ENCODE data around the gene SLC22A3. TPM values are rescaled to one million over a fixed set of nuclear protein-coding genes. Genes with fewer than 3 reads are reported as not detected.

Gene SLC22A3
- total and polyA plus RNA-seq, 8 donors: 2.0 to 29.3 (median 7.2) TPM

GRCh38 chr6:160362556-160362955 lies 14.4 kb downstream of the SLC22A3 start:
- intact Hi-C loops (cut with DNase I; ENCODE audit: low total_unique reads): no loop called here
- TF ChIP-seq POLR2A (IDR thresholded peaks at IDR 0.05): no peak
- no peak for TF ChIP-seq POLR2AphosphoS5 (IDR thresholded peaks at IDR 0.05)
- TF ChIP-seq EP300 (IDR thresholded peaks at IDR 0.05): no peak
- TF ChIP-seq, protein P1, sequence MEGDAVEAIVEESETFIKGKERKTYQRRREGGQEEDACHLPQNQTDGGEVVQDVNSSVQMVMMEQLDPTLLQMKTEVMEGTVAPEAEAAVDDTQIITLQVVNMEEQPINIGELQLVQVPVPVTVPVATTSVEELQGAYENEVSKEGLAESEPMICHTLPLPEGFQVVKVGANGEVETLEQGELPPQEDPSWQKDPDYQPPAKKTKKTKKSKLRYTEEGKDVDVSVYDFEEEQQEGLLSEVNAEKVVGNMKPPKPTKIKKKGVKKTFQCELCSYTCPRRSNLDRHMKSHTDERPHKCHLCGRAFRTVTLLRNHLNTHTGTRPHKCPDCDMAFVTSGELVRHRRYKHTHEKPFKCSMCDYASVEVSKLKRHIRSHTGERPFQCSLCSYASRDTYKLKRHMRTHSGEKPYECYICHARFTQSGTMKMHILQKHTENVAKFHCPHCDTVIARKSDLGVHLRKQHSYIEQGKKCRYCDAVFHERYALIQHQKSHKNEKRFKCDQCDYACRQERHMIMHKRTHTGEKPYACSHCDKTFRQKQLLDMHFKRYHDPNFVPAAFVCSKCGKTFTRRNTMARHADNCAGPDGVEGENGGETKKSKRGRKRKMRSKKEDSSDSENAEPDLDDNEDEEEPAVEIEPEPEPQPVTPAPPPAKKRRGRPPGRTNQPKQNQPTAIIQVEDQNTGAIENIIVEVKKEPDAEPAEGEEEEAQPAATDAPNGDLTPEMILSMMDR (IDR thresholded peaks at IDR 0.05): no peak
- Histone ChIP-seq H3K27ac (no peak overlapping the region), H3K4me1 (peaks cover 0 to 5% (median 0%) of the 10 kb centered on the region in 4 donors), H3K4me3 (no peak overlapping the region), H3K27me3 (no peaks in the 10 kb centered on the region), H3K36me3 (no peaks in the 10 kb centered on the region), H3K9me3 (no peaks in the 10 kb centered on the region)
- no peak for DNase-seq
- 86 to 92% (median 90%) methylated on average over 9 to 28 of the region's 28 CpGs for WGBS, 5 donors

DNA sequence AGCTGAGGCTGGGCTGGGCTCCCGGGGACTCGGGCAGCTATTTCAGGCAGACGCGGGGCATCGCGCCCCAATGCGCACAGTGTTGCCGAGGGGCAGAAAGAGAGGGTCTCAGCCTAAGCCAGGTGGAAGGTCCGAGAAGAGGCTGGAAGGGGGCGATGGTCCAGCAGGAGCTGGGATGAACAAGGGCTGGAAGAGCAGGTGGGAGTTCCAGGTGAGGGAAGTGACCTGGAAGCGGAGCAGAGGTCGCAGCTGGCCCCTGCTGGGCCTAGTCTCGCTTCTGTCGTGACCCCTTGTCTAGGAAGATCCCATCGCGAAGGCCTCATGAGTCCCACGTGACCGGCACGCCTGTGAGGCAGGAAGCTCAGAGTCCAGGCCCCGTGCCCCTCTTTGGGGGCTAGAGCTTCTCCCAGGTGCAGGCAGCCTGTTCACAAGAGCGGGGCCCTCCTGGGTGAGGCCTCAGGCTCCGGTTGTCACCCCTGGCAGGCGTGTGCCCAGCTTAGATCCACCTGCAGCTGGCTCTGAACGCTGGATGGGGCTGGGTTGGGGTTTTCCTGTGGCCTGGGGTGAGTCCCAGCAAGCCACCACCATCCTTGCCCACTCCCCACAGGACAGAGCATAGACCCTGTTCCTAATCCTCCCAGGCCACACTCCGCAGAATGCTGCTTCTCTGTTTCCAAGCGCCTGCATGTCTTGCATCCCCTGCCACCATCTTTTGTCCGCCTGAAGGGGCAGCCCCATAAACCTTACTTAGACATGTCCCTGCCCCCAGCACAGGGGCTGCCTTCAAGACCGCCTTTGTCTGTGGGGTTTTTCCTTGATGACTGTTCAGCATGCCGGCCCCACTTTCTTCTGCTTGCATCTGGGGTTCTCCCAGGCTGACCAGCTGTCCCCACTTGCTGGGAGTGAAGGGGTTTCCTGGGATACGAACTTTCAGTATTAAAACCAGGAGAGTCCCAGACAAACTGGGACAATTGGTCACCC lies 15.1 kb downstream of the SLC22A3 start:
- H3K27me3 ChIP-seq: no peaks in the 10 kb centered on the region
- WGBS, 5 donors: 91 to 96% (median 92%) methylated on average over 24 to 30 of the region's 30 CpGs

DNA sequence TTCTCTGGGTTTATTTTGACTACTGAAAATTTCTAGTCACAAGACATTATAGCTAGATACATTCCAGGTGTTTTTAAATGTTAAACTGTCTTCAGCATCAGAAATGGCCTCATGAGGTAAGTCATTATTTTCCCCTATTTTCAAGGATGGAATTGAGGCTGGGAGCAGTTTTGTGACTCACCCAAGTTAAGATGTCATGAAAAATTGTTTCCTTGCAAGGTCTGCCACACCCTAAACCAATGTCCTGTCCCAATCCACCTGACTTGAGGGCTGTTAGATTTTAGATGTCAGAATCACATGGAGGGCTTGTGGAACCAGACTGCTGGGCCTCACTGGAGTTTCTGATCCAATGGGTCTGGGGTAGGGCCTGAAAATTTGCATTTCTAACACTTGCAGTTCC lies 16.9 kb downstream of the SLC22A3 start:
- no peak for DNase-seq

More for the DNA sequence above, 15.1 kb downstream of the SLC22A3 start:
- no peaks in the 10 kb centered on the region for H3K36me3 ChIP-seq
- H3K27ac ChIP-seq: no peak overlapping the region
- intact Hi-C loops (cut with DNase I; ENCODE audit: low total_unique reads): no loop called here
- peaks cover 0 to 5% (median 0%) of the 10 kb centered on the region in 4 donors for H3K4me1 ChIP-seq
- TF ChIP-seq, protein P1 (IDR thresholded peaks at IDR 0.05): no peak
- TF ChIP-seq POLR2AphosphoS5 (IDR thresholded peaks at IDR 0.05): no peak
- TF ChIP-seq EP300 (IDR thresholded peaks at IDR 0.05): no peak
- TF ChIP-seq POLR2A (IDR thresholded peaks at IDR 0.05): no peak
- H3K9me3 ChIP-seq: no peaks in the 10 kb centered on the region
- no peak for DNase-seq
- no peak overlapping the region for H3K4me3 ChIP-seq

GRCh38 chr6:160367798-160368547 lies 19.8 kb downstream of the SLC22A3 start:
- H3K27ac ChIP-seq: no peak overlapping the region
- no peak for TF ChIP-seq POLR2A (IDR thresholded peaks at IDR 0.05)
- TF ChIP-seq, protein P1 (IDR thresholded peaks at IDR 0.05): no peak
- no peak for TF ChIP-seq EP300 (IDR thresholded peaks at IDR 0.05)
- TF ChIP-seq POLR2AphosphoS5 (IDR thresholded peaks at IDR 0.05): no peak
- no peak overlapping the region for H3K4me3 ChIP-seq
- peaks cover 0 to 5% (median 0%) of the 10 kb centered on the region in 4 donors for H3K4me1 ChIP-seq
- H3K9me3 ChIP-seq: peaks cover 0 to 7% (median 2%) of the 10 kb centered on the region in 4 donors
- whole genome bisulfite sequencing, 5 donors: 82 to 88% (median 86%) methylated on average over 6 of the region's 6 CpGs
- H3K27me3 ChIP-seq: no peaks in the 10 kb centered on the region
- intact Hi-C loops (cut with DNase I; ENCODE audit: low total_unique reads): no loop called here
- no peak for DNase-seq
- H3K36me3 ChIP-seq: no peaks in the 10 kb centered on the region

More for the DNA sequence above, 16.9 kb downstream of the SLC22A3 start:
- no peak overlapping the region for H3K4me3 ChIP-seq
- no peaks in the 10 kb centered on the region for H3K27me3 ChIP-seq
- TF ChIP-seq EP300 (IDR thresholded peaks at IDR 0.05) (no peak), POLR2A (IDR thresholded peaks at IDR 0.05) (no peak)
- TF ChIP-seq, protein P1 (IDR thresholded peaks at IDR 0.05): no peak
- intact Hi-C loops (cut with DNase I; ENCODE audit: low total_unique reads): no loop called here
- no peaks in the 10 kb centered on the region for H3K36me3 ChIP-seq
- H3K4me1 ChIP-seq: peaks cover 0 to 5% (median 0%) of the 10 kb centered on the region in 4 donors
- no peak overlapping the region for H3K27ac ChIP-seq
- peaks cover 0 to 5% (median 2%) of the 10 kb centered on the region in 4 donors for H3K9me3 ChIP-seq

All from stomach (tissue), 9 donors.